Skeletal muscle tissue (tissue), 4 donors: ENCODE measurements around the gene M1AP. TPM values are rescaled to one million over a fixed set of nuclear protein-coding genes. Genes with fewer than 3 reads are reported as not detected.

Source experiments
- H3K27ac ChIP-seq: one replicate; pipeline ENCODE4 v1.7.0; 2013; ENCODE audit warnings: mild to moderate bottlenecking, low read depth, low read length, inconsistent platforms
- H3K27me3 ChIP-seq, 3 donors: one replicate each; pipeline ENCODE4 v1.7.0; 2013; ENCODE audit warnings: low read length in 3 of 3; ENCODE audit not compliant: control insufficient read depth in 3 of 3, insufficient read depth in 3 of 3
- H3K36me3 ChIP-seq, 3 donors: one replicate each; pipeline ENCODE4 v1.7.0; 2013; ENCODE audit warnings: low read length in 3 of 3; ENCODE audit not compliant: control insufficient read depth in 3 of 3, insufficient read depth in 3 of 3
- H3K4me1 ChIP-seq, 3 donors: one replicate each; pipeline ENCODE4 v1.7.0; 2013; ENCODE audit warnings: low read length in 3 of 3, mild to moderate bottlenecking in 3 of 3; ENCODE audit not compliant: control insufficient read depth in 3 of 3, insufficient read depth in 3 of 3
- H3K4me3 ChIP-seq, 3 donors: one replicate each; pipeline ENCODE4 v1.7.0; 2013; ENCODE audit warnings: low read length in 3 of 3
- H3K9ac ChIP-seq, 3 donors: one replicate each; pipeline ENCODE4 v1.7.0; 2013; ENCODE audit warnings: low read length in 3 of 3, mild to moderate bottlenecking in 3 of 3, moderate library complexity in 2 of 3, low read depth in 1 of 3
- H3K9me3 ChIP-seq, 3 donors: one replicate each; pipeline ENCODE4 v1.7.0; 2013; ENCODE audit warnings: low read length in 3 of 3; ENCODE audit not compliant: control insufficient read depth in 3 of 3
- total RNA-seq: library from RNA; depleted of rRNA; stranded (reverse); fragments of >200 nt; gene quantifications from one replicate; pipeline ENCODE4 v1.2.3, GENCODE V29; 2014
- donor health status: Osteomylitis.

M1AP gene
- total RNA-seq, 1 donor from 2014 or later: not detected

DNA sequence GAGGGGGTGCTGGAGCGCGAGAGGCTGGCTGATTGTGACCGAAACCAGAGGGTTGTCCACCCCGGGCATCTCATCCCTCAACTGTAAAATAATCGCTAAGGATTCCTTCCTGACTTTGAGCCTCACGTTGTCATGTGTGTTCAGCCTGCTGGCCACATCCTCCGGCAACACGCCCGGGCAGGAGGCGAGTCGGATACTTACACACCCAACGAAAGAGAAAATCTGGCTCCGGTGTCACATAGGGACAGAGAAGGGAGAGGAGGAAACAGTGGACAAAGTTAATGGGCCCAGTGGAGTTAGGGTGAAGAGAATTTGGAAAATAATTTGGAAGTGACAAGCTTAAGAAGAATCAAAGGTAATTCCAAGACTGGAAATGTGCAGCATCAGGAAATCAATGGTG is 131.5 kb downstream of the M1AP start:
- Histone ChIP-seq H3K27ac (no peak overlapping the region), H3K9ac (no peak overlapping the region), H3K4me1 (peaks cover 12 to 15% (median 15%) of the 10 kb centered on the region in 3 donors), H3K36me3 (no peaks in the 10 kb centered on the region), H3K4me3 (peak overlapping the region in 2 of 3 donors; percentile 41 to 57), H3K9me3 (no peaks in the 10 kb centered on the region), H3K27me3 (peaks cover 83 to 88% (median 86%) of the 10 kb centered on the region in 3 donors)

DNA sequence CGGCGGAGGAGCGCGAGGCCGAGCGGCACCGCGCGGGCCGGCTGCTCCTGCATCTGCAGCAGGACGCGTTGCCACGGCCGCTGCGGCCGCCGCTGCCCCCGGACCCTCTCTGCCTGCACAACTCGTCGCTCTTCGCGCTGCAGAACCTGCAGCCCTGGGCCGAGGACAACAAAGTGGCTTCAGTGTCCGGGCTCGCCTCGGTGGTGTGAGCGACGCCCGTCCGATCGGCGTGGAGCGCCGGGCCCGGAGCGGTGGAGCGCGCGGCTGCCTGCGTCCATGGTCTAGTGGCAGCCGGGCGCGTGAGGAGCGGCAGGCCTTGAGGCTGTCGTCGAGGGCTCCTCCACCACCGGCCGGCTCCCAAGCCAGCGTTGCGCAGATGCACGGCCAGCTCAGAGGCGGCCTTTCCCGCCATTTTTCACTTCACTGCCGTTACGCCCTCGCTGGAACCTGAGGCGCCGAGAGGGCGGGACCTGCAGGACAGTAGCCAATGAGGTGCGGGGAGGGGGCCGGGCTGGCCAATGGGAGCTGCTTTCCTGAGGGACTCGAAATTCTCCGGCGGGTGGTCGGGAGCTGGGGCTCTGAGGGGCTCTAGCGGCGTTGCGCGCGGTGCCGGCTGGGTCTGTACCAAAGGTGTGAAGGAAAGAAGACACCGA is 132.0 kb downstream of the M1AP start:
- H3K36me3 ChIP-seq: no peaks in the 10 kb centered on the region
- H3K27ac ChIP-seq: no peak overlapping the region
- H3K27me3 ChIP-seq: peaks cover 88 to 93% (median 91%) of the 10 kb centered on the region in 3 donors

DNA sequence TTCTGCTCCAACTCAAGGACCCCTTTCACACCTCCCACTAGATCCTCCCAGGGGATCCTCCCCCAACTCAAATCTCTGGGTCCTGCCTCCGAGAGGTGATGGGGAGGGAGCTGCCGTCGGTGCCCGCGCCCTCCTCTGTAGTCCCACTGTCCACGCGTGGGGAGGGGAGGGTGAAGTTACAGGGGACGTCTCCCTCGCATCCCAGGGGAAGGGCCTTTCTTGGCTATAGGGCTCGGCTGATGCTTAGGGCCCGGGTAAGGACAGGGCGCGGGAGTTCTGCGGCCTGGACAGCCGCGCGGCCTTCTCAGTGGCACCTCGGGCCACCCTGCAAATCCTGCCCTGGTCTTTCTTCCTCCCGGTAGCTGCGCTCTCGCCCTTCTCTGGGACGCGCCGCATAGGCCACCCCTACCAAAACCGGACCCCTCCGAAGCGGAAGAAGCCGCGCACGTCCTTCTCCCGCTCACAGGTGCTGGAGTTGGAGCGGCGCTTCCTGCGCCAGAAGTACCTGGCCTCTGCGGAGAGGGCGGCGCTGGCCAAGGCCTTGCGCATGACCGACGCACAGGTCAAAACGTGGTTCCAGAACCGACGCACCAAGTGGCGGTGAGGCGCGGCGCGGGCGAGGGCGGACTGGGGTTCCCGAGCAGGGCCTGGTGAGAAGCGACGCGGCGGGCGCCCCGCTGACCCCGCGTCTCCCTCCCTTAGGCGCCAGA is 132.7 kb downstream of the M1AP start:
- peak overlapping the region in 2 of 3 donors; percentile 35 to 57 for H3K4me3 ChIP-seq

More for the DNA sequence above, 132.0 kb downstream of the M1AP start:
- Histone ChIP-seq H3K9ac (no peak overlapping the region), H3K4me3 (peak overlapping the region; percentile 9 to 57 (median 41)), H3K4me1 (peaks cover 12 to 15% (median 15%) of the 10 kb centered on the region in 3 donors), H3K9me3 (no peaks in the 10 kb centered on the region)

DNA sequence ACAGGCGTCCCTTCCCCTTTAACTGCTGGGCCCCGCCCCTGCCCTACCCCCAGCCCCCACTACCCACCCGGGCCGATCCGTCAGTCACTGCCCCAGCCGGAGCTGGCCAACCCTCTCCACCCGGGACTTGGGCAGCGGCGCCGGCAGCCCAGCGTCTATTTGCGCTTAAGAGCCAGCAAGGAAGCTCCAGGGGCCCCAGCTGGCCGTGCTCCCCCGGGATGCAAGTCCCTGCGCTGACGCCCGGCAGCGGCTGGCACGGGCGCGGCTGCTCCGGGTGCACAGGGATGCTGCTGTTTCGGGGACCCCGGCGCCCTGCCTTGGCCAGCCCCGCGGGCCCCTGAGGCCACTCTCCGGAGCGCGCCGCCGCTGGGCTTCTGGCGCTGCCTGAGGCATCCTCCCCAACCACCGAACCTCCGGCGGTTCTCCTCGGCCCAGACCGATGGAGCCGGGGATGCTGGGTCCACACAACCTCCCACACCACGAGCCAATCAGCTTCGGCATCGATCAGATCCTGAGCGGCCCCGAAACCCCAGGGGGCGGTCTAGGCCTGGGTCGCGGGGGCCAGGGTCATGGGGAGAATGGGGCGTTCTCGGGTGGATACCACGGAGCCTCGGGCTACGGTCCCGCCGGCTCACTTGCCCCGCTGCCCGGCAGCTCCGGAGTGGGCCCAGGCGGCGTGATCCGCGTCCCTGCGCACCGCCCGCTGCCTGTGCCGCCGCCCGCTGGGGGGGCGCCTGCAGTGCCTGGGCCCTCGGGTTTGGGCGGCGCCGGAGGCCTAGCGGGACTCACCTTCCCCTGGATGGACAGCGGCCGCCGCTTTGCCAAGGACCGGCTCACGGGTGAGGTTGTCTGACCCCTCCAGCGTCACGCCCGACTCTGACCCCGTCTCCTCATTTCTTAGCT is 133.5 kb downstream of the M1AP start, which contains the start of gene TLX2:
TSS of gene TLX2 (plus strand) at position 83 of the 903 bp plus-strand sequence. CDS start at position 440, 357 bp downstream.
- Histone ChIP-seq H3K27me3 (peaks cover 89 to 93% (median 93%) of the 10 kb centered on the region in 3 donors), H3K36me3 (no peaks in the 10 kb centered on the region), H3K4me1 (peaks cover 12 to 15% (median 15%) of the 10 kb centered on the region in 3 donors), H3K9ac (no peak within 1 kb of the TSS), H3K9me3 (no peaks in the 10 kb centered on the region), H3K27ac (no peak within 1 kb of the TSS), H3K4me3 (no peak within 1 kb of the TSS)

More for the DNA sequence above, 132.7 kb downstream of the M1AP start:
- H3K36me3 ChIP-seq: no peaks in the 10 kb centered on the region
- peaks cover 93 to 94% (median 94%) of the 10 kb centered on the region in 3 donors for H3K27me3 ChIP-seq
- no peaks in the 10 kb centered on the region for H3K9me3 ChIP-seq
- no peak overlapping the region for H3K9ac ChIP-seq
- H3K27ac ChIP-seq: no peak overlapping the region
- peaks cover 12 to 15% (median 15%) of the 10 kb centered on the region in 3 donors for H3K4me1 ChIP-seq

DNA sequence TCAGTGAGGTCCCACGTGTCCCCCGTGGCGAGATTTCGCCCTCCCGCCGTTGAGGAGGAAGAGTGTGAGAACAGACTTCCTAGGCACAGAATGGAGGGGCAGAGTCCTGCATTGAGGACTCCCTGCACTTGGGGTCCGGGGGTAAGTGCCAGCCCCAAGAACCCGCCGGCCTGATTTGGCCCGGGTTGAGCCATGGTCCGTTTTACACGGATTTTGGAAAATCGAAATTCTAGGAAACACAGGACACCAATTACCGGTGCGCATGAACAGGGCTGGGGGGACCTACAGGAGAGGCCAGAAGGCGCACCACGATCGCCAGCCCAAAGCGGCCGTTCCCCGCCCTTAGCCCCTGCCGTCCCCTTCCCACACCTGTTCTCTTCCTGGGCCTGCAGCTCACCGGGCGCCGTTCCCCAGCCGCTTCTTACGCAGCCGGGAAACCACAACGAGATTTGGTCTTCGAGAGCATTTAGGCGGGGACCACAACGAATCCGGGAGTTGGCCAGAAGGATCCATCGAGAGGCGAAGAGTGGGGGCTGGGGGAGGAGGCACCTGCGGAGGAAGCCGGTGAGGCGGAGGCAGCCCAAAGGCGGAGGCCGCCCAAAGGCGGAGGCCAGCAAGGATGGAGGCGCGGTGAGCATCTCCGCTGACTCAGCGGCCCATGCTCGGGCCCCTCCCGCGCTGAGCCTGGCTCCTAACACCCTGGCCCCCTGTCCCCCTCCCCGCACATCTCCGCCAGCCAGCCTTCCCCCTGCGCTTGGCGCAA is 134.3 kb downstream of the M1AP start:
- Histone ChIP-seq H3K27me3 (peaks cover 84 to 87% (median 85%) of the 10 kb centered on the region in 3 donors), H3K36me3 (no peaks in the 10 kb centered on the region), H3K4me1 (peaks cover 12 to 15% (median 15%) of the 10 kb centered on the region in 3 donors), H3K4me3 (no peak overlapping the region), H3K9me3 (no peaks in the 10 kb centered on the region), H3K9ac (no peak overlapping the region), H3K27ac (no peak overlapping the region)

DNA sequence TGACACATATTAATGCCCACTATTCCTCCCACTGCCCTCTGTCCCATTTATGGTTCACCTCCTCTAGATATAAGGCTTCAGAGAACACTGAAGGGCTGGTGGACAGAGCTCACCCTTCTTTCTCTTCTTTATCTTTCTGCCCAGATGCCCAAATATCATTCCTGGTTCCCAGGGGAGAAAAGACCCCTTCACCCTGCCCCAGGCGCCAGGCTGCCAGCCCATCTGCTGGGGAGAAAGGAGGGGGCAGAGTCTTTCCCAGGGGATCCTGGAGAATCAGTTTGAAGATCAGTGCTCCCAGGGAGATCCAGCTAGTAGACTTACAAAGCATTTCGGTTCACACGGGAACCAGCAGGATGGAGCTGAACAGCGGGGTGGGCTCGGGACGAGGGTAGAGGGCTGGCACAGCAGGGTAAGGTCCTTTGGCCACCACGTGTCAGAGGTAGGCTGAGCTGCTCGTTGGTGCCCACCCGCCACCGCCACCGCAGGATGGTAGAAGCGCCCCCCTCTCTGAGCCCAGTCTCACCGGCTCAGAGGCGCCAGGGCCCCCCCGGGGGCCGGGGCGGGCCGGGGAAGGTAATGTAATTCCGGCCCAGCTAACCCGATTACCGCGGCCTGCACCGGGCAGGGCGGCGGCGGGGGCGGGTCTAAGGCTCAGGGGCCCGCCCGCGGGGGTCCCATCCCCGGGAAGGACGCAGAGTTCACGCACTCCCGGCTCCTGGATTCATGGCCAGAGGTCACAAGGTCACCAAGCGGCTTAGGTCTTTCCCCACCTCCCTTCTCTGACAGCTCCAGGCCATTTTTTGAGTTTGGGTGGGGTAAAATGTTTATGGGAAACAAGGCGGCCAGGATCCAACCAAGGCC is 135.2 kb downstream of the M1AP start:
- Histone ChIP-seq H3K27me3 (peaks cover 76 to 79% (median 77%) of the 10 kb centered on the region in 3 donors), H3K4me3 (no peak overlapping the region)

DNA sequence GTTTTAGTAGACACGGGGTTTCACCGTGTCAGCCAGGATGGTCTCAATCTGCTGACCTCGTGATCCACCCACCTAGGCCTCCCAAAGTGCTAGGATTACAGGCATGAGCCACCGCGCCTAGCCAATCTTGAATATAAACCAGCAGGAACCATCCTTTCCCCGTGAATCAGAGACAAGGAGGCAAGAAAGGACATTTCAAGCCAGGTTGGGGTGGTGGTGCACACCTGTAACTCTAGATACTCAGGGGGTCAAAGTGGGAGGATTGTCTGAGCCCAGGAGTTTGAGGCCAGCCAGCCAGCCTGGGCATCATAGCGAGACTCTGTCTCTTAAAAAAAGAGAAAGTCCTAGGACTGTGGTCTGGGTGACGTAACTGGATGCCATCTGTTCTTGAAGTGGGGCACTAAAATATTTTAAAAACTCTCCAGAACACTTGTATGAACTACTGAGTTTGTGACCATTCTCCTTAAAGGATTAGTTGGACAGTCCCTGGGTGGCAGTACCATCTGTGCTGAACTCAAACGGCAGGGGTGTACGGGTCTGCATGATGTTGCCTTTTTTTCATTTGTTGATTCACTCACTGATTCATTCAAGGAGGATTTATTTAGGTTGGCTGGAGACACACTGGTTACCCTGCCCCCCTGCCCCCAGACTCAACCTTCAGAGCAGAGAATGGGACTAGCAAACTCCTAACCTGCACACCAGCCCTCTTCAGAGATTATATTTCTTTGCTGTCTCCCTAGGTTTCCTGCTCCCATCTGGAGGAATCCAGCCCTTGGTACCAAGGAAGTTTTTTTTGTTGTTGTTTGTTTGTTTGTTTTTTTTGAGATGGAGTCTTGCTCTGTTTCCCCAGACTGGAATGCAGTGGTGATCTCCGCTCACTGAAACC is 136.8 kb downstream of the M1AP start:
- H3K4me1 ChIP-seq: peaks cover 17 to 23% (median 22%) of the 10 kb centered on the region in 3 donors
- no peak overlapping the region for H3K4me3 ChIP-seq
- peaks cover 0 to 5% (median 4%) of the 10 kb centered on the region in 3 donors for H3K36me3 ChIP-seq
- peaks cover 63 to 67% (median 64%) of the 10 kb centered on the region in 3 donors for H3K27me3 ChIP-seq
- H3K9ac ChIP-seq: no peak overlapping the region
- no peaks in the 10 kb centered on the region for H3K9me3 ChIP-seq
- H3K27ac ChIP-seq: no peak overlapping the region

More for the DNA sequence above, 135.2 kb downstream of the M1AP start:
- no peaks in the 10 kb centered on the region for H3K9me3 ChIP-seq
- no peak overlapping the region for H3K9ac ChIP-seq
- H3K27ac ChIP-seq: no peak overlapping the region
- H3K36me3 ChIP-seq: no peaks in the 10 kb centered on the region
- peaks cover 12 to 18% (median 18%) of the 10 kb centered on the region in 3 donors for H3K4me1 ChIP-seq

DNA sequence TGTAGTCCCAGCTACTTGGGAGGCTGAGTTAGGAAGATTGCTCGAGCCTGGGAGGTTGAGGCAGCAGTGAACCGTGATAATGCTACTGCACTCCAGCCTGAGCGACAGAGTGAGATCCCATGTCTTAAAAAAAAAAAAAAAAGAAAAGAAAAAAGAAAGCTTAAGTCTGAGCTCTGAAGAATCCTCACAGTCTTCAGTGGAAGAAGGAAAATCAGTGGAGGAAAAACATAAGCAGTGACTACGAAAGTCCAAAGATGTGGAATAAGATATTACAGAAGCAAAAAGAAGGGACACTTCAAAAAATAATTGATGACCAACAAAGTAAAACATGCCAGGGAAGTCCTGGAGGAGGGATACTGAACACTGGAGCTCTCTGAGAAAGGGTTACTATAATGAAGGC is 137.9 kb downstream of the M1AP start:
- H3K27me3 ChIP-seq: peaks cover 52 to 61% (median 53%) of the 10 kb centered on the region in 3 donors
- peaks cover 8 to 13% (median 11%) of the 10 kb centered on the region in 3 donors for H3K36me3 ChIP-seq
- H3K27ac ChIP-seq: no peak overlapping the region
- H3K4me3 ChIP-seq: no peak overlapping the region
- peaks cover 17 to 24% (median 20%) of the 10 kb centered on the region in 3 donors for H3K4me1 ChIP-seq
- no peaks in the 10 kb centered on the region for H3K9me3 ChIP-seq
- H3K9ac ChIP-seq: no peak overlapping the region
